Left ventricle myocardium inferior (tissue), 1 donor: ENCODE data around the gene RPL6. TPM values are rescaled to one million over a fixed set of nuclear protein-coding genes. Genes with fewer than 3 reads are reported as not detected.
"Not testable (repeated sequence)": the region's sequence is repeated elsewhere in the genome, so short reads cannot be mapped to it uniquely, and the experiment has no call there.

ENCODE experiments used
- DNase-seq: peaks from one replicate; pipeline ENCODE4 v3.0.0-alpha.2; 2020
- H3K27ac ChIP-seq: fragments of 200-600 bp; replicated peaks from 2 replicates; pipeline ENCODE4 v1.8.0; 2021
- H3K27me3 ChIP-seq: fragments of 200-600 bp; 2 replicates; pipeline ENCODE4 v1.8.0; 2021; ENCODE audit warnings: low read depth
- H3K36me3 ChIP-seq: fragments of 200-600 bp; 2 replicates; pipeline ENCODE4 v1.8.0; 2021
- H3K4me1 ChIP-seq: fragments of 200-600 bp; 2 replicates; pipeline ENCODE4 v1.8.0; 2021
- H3K4me3 ChIP-seq: fragments of 200-600 bp; 2 replicates; pipeline ENCODE4 v1.8.0; 2021; ENCODE audit warnings: mild to moderate bottlenecking, moderate library complexity
- H3K9me3 ChIP-seq: fragments of 200-600 bp; replicated peaks from 2 replicates; pipeline ENCODE4 v1.8.0; 2021
- intact Hi-C: fragments of 100-400 bp; cut with micrococcal nuclease; formaldehyde crosslinking; loops from one replicate; pipeline ENCODE4 v1.11.0; 2022
- long read RNA-seq: library from polyadenylated mRNA; unstranded; transcript quantifications from one replicate; pipeline ENCODE4 v2.0.0, GENCODE V29; 2021
- total RNA-seq: library from RNA; stranded (reverse); fragmentation: NEBNext Ultra II Directional; extraction: Animal tissue kit (Norgen Biotek cat#: 25700); gene quantifications from one replicate; pipeline ENCODE4 v1.2.1, GENCODE V29; 2021
- TF ChIP-seq, protein P1 (sequence below): fragments of 200-600 bp; IDR thresholded peaks from 2 replicates; pipeline ENCODE4 v1.8.0; 2021; ENCODE audit warnings: antibody characterized with exemption, mild to moderate bottlenecking, borderline replicate concordance
- donor health status: DM: no; HTN: yes; CAD: no; lungs with severe emphysema.

Gene RPL6
- total RNA-seq = 572 TPM
- long read RNA-seq, transcript RPL6-201 (7 exons, 947 nt) = major isoform, 210 of 288 reads
- long read RNA-seq, partial matches to known transcripts = 73 of 288 reads
- long read RNA-seq, other reads (novel, unspliced or antisense) = 4 of 288 reads

GRCh38 chr12:112409064-112409905 lies at the start of gene RPL6:
RPL6 (minus strand) TSS chr12:112409605; CDS start chr12:112408656, 949 bp downstream.
- Histone ChIP-seq H3K4me1 (peaks cover 28% of the 10 kb centered on the region), H3K9me3 (no peaks in the 10 kb centered on the region), H3K27me3 (no peaks in the 10 kb centered on the region), H3K36me3 (peaks cover 40% of the 10 kb centered on the region), H3K27ac (peak within 1 kb of the TSS; percentile 86), H3K4me3 (peak within 1 kb of the TSS; percentile 75)
- intact Hi-C loops = no loop called here
- TF ChIP-seq, protein P1, sequence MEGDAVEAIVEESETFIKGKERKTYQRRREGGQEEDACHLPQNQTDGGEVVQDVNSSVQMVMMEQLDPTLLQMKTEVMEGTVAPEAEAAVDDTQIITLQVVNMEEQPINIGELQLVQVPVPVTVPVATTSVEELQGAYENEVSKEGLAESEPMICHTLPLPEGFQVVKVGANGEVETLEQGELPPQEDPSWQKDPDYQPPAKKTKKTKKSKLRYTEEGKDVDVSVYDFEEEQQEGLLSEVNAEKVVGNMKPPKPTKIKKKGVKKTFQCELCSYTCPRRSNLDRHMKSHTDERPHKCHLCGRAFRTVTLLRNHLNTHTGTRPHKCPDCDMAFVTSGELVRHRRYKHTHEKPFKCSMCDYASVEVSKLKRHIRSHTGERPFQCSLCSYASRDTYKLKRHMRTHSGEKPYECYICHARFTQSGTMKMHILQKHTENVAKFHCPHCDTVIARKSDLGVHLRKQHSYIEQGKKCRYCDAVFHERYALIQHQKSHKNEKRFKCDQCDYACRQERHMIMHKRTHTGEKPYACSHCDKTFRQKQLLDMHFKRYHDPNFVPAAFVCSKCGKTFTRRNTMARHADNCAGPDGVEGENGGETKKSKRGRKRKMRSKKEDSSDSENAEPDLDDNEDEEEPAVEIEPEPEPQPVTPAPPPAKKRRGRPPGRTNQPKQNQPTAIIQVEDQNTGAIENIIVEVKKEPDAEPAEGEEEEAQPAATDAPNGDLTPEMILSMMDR = no peak
- DNase-seq = peak; percentile 53

DNA sequence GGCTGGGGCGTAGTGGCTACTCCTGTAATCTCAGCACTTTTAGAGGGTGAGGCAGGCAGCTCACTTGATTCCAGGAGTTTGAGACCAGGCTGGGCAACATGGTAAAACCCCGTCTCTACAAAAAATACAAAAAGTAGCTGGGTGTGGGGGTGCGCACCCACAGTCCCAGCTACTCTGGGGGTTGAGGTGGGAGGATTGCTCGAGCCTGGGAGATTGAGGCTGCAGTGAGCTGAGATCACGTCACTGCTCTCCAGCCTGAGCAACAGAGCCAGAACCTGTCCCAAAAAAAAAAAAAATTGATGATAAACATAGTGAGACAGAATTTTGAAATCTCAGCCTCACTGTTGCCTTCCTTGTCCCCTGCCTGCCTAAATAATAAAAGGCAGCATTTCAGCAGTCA lies 49.3 kb upstream of the RPL6 start:
- Histone ChIP-seq H3K36me3 (peaks cover 64% of the 10 kb centered on the region), H3K4me1 (no peaks in the 10 kb centered on the region), H3K9me3 (no peaks in the 10 kb centered on the region), H3K4me3 (no peak overlapping the region), H3K27ac (no peak overlapping the region), H3K27me3 (no peaks in the 10 kb centered on the region)
- TF ChIP-seq, protein P1 = no peak
- intact Hi-C loops = no loop called here
- DNase-seq = no peak

DNA sequence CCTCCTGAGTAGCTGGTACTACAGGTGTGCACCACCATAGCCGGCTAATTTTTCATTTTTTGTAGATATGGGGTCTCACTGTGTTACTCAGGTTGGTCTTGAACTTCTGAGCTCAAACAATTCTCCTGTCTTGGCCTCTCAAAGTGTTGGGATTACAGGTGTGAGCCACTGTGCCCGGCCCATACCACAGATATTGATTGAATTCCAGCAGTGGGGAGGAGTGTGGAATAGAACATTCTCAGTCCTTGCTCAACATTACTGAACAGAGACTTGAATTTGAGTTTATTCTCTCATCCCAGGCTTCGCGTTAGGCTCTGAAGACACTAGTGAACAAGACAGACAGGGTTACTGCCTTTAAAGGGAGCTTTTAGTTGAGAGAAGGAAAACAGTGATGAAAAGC lies 48.9 kb upstream of the RPL6 start:
- H3K4me3 ChIP-seq = no peak overlapping the region
- no peak overlapping the region for H3K27ac ChIP-seq
- no peaks in the 10 kb centered on the region for H3K4me1 ChIP-seq
- TF ChIP-seq, protein P1 = no peak
- H3K9me3 ChIP-seq = no peaks in the 10 kb centered on the region
- H3K36me3 ChIP-seq = peaks cover 66% of the 10 kb centered on the region
- no peak for DNase-seq
- H3K27me3 ChIP-seq = no peaks in the 10 kb centered on the region
- intact Hi-C loops = no loop called here

- intact Hi-C loops, H3K27me3 ChIP-seq, H3K9me3 ChIP-seq, H3K4me1 ChIP-seq, H3K4me3 ChIP-seq, DNase-seq, H3K27ac ChIP-seq: not testable (repeated sequence)
- peaks cover 74% of the 10 kb centered on the region for H3K36me3 ChIP-seq
Observed at GRCh38 chr12:112457142-112457541, 47.7 kb upstream of the RPL6 start.

DNA sequence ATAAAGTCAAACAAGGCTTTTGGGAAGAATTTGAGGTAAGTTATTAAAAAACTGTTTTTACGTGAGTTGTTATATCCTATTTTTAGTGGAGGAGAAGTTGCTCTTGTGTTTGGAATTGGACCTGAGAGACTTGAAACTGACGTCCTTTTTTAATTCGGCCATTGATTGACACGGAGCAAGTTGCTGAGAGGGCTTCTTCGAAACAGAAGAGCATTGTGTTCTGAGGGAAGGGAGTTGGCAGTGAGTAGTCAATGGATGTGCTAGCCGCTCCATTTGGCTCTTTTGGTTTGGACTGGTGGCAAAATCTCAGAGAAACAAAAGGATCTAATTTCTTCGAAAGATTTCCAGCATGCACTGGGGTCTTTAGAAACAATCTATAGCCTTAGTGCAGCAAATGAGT lies 46.6 kb upstream of the RPL6 start:
- no peaks in the 10 kb centered on the region for H3K9me3 ChIP-seq
- no peak overlapping the region for H3K27ac ChIP-seq
- H3K36me3 ChIP-seq = peaks cover 83% of the 10 kb centered on the region
- intact Hi-C loops = no loop called here
- H3K4me3 ChIP-seq = no peak overlapping the region
- no peaks in the 10 kb centered on the region for H3K4me1 ChIP-seq
- no peak for DNase-seq
- TF ChIP-seq, protein P1 = no peak
- no peaks in the 10 kb centered on the region for H3K27me3 ChIP-seq

- intact Hi-C loops = no loop called here
- H3K27me3 ChIP-seq = no peaks in the 10 kb centered on the region
- H3K4me1 ChIP-seq = peaks cover 4% of the 10 kb centered on the region
- H3K4me3 ChIP-seq = no peak overlapping the region
- H3K9me3 ChIP-seq = no peaks in the 10 kb centered on the region
- peaks cover 84% of the 10 kb centered on the region for H3K36me3 ChIP-seq
- TF ChIP-seq, protein P1 = no peak
- H3K27ac ChIP-seq = no peak overlapping the region
- no peak for DNase-seq
Observed at GRCh38 chr12:112450725-112451124, 41.3 kb upstream of the RPL6 start.

GRCh38 chr12:112448165-112448564 lies 38.8 kb upstream of the RPL6 start:
- DNase-seq, H3K27me3 ChIP-seq, intact Hi-C loops, H3K4me1 ChIP-seq, H3K27ac ChIP-seq, H3K9me3 ChIP-seq, H3K4me3 ChIP-seq: not testable (repeated sequence)
- H3K36me3 ChIP-seq = peaks cover 58% of the 10 kb centered on the region
